Peyer's patch (tissue), 4 donors: ENCODE results near the gene ABHD6. TPM values are rescaled to one million over a fixed set of nuclear protein-coding genes. Genes with fewer than 3 reads are reported as not detected.

Experiments
- DNase-seq, 3 donors: peaks; one replicate each; pipeline ENCODE4 v3.0.0-alpha.2; 2017 to 2019
- H3K27ac ChIP-seq, 4 donors: fragments of 200-600 bp; sonication (generic); one replicate each; pipeline ENCODE4 v1.5.1; 2016 to 2019
- H3K27me3 ChIP-seq, 2 donors: fragments of 200-600 bp; sonication (generic); one replicate each; pipeline ENCODE4 v1.5.1; 2019
- H3K36me3 ChIP-seq, 3 donors: fragments of 200-600 bp; sonication (generic); one replicate each; pipeline ENCODE4 v1.5.1; 2016 to 2019
- H3K4me1 ChIP-seq, 4 donors: fragments of 200-600 bp; sonication (generic); one replicate each; pipeline ENCODE4 v1.5.1; 2016 to 2019
- H3K4me3 ChIP-seq, 4 donors: fragments of 200-600 bp; sonication (generic); 1 replicate in 3 of 4; 2 replicates in 1 of 4; pipeline ENCODE4 v1.5.1; 2016 to 2019; ENCODE audit warnings: mild to moderate bottlenecking in 1 of 4
- H3K9me3 ChIP-seq, 4 donors: fragments of 200-600 bp; sonication (generic); one replicate each; pipeline ENCODE4 v1.5.1; 2016 to 2019; ENCODE audit warnings: mild to moderate bottlenecking in 1 of 4
- POLR2A ChIP-seq, 2 donors: fragments of 450-650 bp; IDR thresholded peaks; one replicate each; pipeline ENCODE4 v1.5.1; 2017; ENCODE audit warnings: antibody characterized with exemption in 2 of 2, mild to moderate bottlenecking in 2 of 2, moderate library complexity in 2 of 2
- total RNA-seq, 4 donors: library from RNA; depleted of rRNA; stranded (reverse); fragments of >200 nt; gene quantifications; one replicate each; pipeline ENCODE4 v1.1.0, GENCODE V29; 2016
- TF ChIP-seq, protein P1 (sequence below), 6 experiments: fragments of 450-650 bp in 4 of 6; fragments of 200-600 bp in 2 of 6; sonication (generic) in 1 of 6; IDR thresholded peaks; one replicate each; pipeline ENCODE4 v1.5.1; 2017 to 2019; ENCODE audit warnings: antibody characterized with exemption in 6 of 6, mild to moderate bottlenecking in 3 of 6, moderate library complexity in 1 of 6

The ABHD6 gene
- total RNA-seq, 4 donors from 2014 or later = 9.1 to 97.6 (median 55.7) TPM

DNA sequence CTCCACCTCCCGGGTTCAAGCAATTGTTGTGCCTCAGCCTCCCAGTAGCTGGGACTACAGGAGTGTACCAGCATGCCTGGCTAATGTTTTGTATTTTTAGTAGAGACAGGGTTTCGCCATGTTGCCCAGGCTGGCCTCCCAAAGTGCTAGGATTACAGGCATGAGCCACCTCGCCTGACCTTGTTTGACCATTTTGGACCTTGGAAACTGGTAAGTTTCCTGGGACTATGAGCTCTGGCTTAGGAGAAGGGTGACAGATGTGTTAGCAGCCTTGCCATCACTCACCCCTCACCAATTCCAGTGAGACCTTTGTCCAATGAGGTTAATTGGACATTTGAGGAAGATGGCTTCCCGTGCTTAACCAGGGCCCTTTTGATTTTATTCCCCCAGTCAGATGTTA is 46.7 kb upstream of the ABHD6 start:
- H3K36me3 ChIP-seq = no peaks in the 10 kb centered on the region
- no peak overlapping the region for H3K4me3 ChIP-seq
- H3K4me1 ChIP-seq = no peaks in the 10 kb centered on the region
- no peak overlapping the region for H3K27ac ChIP-seq
- no peak for TF ChIP-seq POLR2A (IDR thresholded peaks at IDR 0.05)
- TF ChIP-seq, protein P1, sequence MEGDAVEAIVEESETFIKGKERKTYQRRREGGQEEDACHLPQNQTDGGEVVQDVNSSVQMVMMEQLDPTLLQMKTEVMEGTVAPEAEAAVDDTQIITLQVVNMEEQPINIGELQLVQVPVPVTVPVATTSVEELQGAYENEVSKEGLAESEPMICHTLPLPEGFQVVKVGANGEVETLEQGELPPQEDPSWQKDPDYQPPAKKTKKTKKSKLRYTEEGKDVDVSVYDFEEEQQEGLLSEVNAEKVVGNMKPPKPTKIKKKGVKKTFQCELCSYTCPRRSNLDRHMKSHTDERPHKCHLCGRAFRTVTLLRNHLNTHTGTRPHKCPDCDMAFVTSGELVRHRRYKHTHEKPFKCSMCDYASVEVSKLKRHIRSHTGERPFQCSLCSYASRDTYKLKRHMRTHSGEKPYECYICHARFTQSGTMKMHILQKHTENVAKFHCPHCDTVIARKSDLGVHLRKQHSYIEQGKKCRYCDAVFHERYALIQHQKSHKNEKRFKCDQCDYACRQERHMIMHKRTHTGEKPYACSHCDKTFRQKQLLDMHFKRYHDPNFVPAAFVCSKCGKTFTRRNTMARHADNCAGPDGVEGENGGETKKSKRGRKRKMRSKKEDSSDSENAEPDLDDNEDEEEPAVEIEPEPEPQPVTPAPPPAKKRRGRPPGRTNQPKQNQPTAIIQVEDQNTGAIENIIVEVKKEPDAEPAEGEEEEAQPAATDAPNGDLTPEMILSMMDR (IDR thresholded peaks at IDR 0.05) = no peak
- DNase-seq = no peak
- no peaks in the 10 kb centered on the region for H3K27me3 ChIP-seq
- H3K9me3 ChIP-seq = no peaks in the 10 kb centered on the region

DNA sequence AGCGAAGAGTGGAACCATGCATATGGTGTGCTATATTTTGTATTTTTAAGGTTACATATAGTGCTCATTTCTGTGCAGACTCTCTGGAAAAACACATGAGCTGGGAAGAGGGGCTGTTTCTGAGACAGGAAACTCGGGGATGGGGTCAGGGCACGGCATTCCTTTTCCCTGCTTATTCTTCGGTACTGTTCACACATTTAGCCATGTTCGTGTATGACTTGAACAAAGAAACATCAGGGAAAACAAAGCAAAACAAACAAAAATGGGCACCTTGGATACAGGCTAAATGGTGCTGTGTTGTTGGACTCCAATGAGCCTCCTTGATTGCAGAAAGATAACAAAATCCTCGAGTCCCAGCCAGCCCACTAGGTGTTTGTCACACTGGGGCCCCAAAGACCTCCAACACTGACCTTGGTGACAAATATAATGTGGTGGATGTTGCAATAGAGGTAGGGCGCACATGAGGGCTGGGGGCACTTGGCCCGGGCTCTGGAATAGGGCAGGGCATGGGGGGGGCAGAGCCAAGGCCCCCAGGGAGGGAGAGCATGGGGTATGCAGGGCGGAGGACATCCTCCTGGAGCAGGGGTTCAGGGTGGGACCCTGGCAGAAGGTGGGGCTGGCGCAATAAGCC is 46.1 kb upstream of the ABHD6 start:
- no peaks in the 10 kb centered on the region for H3K27me3 ChIP-seq
- no peaks in the 10 kb centered on the region for H3K9me3 ChIP-seq
- H3K4me1 ChIP-seq = no peaks in the 10 kb centered on the region
- no peaks in the 10 kb centered on the region for H3K36me3 ChIP-seq
- no peak for TF ChIP-seq POLR2A (IDR thresholded peaks at IDR 0.05)
- TF ChIP-seq, protein P1 (IDR thresholded peaks at IDR 0.05) = no peak
- no peak overlapping the region for H3K27ac ChIP-seq
- no peak for DNase-seq
- no peak overlapping the region for H3K4me3 ChIP-seq

DNA sequence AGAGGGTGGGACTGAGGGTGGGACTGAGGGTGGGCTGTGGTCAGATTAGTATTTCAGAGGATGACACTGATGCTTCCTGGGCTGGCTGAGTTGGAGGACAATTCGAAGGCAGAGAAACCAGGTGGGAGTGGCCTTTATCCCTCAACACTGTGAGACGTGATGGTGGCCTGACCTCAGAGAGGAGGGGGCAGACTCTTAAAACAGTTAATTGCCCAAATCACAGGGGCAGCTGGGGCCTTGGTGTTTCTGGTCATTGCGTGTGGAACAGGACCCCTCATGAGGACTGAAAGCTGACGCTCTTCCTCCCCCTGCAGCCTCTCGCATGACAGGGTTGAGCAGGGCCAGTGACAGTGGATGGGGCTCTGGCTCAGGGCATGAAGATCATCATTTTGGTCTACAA is 45.5 kb upstream of the ABHD6 start:
- Histone ChIP-seq H3K9me3 (no peaks in the 10 kb centered on the region), H3K36me3 (no peaks in the 10 kb centered on the region), H3K27me3 (no peaks in the 10 kb centered on the region), H3K4me3 (no peak overlapping the region), H3K27ac (no peak overlapping the region), H3K4me1 (peaks cover 0 to 4% (median 0%) of the 10 kb centered on the region in 4 donors)
- no peak for DNase-seq
- TF ChIP-seq, protein P1 (IDR thresholded peaks at IDR 0.05) = no peak
- TF ChIP-seq POLR2A (IDR thresholded peaks at IDR 0.05) = no peak

DNA sequence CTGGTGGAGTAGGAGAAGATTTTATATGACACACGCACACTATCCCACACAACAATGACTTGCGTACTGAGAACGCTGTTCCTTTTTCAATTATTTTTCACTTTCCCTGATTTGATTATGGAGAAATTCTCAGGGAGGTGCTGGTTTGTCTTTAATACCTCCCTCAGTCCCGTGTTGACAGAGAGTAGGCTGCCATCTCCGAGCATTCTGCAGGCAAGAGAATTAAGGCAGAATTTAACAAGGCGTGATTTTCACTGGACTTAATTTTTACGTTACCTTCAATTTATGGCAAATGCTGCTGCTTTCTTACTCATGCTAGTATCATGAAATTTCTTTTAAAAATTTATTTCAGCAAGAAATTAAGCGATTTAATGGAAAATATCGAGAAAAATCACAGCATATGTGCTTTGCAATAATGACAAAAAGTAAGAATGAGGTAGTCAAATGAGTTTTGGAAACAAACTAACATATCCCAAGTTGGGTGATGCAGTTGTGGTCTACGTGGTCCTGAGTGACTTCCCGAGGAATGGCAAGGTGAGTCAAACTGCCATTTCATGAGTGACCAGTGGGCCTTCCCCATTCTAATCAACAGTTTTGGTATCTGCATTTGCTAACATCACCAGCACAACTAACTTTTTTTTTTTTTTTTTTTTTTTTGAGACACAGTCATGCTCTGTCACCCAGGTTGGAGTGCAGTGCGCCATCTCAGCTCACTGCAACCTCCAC is 43.7 kb upstream of the ABHD6 start:
- no peaks in the 10 kb centered on the region for H3K36me3 ChIP-seq
- no peak overlapping the region for H3K27ac ChIP-seq
- H3K4me1 ChIP-seq = peaks cover 0 to 9% (median 0%) of the 10 kb centered on the region in 4 donors
- H3K9me3 ChIP-seq = no peaks in the 10 kb centered on the region
- no peak for TF ChIP-seq POLR2A (IDR thresholded peaks at IDR 0.05)
- TF ChIP-seq, protein P1 (IDR thresholded peaks at IDR 0.05) = no peak
- no peak overlapping the region for H3K4me3 ChIP-seq
- no peak for DNase-seq
- H3K27me3 ChIP-seq = no peaks in the 10 kb centered on the region

DNA sequence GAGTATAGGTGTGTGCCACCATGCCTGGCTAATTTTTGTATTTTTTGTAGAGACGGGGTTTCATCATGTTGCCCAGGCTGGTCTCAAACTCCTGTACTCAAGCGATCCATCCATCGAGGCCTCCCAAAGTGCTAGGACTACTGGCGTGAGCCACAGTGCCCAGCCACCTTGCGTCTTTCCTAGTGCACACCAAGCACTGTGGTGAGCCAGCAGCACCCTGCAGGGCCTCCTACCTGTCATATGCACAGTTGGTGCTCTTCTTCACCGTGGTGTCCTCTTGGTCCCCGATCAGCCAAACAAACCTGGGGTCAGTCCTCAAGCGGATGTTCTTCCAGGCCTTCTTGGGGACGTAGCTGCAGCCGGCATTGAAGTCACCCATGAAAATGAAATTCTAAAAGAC is 40.0 kb upstream of the ABHD6 start:
- no peaks in the 10 kb centered on the region for H3K27me3 ChIP-seq
- no peaks in the 10 kb centered on the region for H3K9me3 ChIP-seq
- H3K27ac ChIP-seq = peak overlapping the region in 1 of 4 donors; percentile 61
- TF ChIP-seq, protein P1 (IDR thresholded peaks at IDR 0.05) = no peak
- TF ChIP-seq POLR2A (IDR thresholded peaks at IDR 0.05) = no peak
- DNase-seq = no peak
- H3K4me3 ChIP-seq = no peak overlapping the region
- no peaks in the 10 kb centered on the region for H3K36me3 ChIP-seq
- H3K4me1 ChIP-seq = peaks cover 0 to 24% (median 0%) of the 10 kb centered on the region in 4 donors
